RWPE1 (cell line): ENCODE results near the gene SHISAL2A.

Experiments used
- CTCF ChIA-PET: fragments of 350-600 bp; sonication (Branson Sonifier 250); formaldehyde crosslinking; extraction: SDS; loops from one replicate; lab custom pipeline; 2021; lab: Yijun Ruan, JAX
- POLR2A ChIA-PET: fragments of 400-600 bp; formaldehyde crosslinking; extraction: SDS; loops from one replicate; lab custom pipeline; 2020; ENCODE audit warnings: antibody characterized with exemption; ENCODE audit not compliant: low non-redundant PET; lab: Yijun Ruan, JAX
- DNase-seq: peaks from one replicate; pipeline ENCODE4 v3.0.0; 2012; ENCODE audit warnings: low spot score
- H3K27ac ChIP-seq: fragments of 450-650 bp; 2 replicates; pipeline ENCODE4 v1.5.1; 2017
- TF ChIP-seq, protein P1 (sequence below): fragments of 450-650 bp; conservative IDR thresholded peaks from 2 replicates; pipeline ENCODE4 v1.5.1; 2017; ENCODE audit warnings: low read depth, mild to moderate bottlenecking

Gene SHISAL2A

DNA sequence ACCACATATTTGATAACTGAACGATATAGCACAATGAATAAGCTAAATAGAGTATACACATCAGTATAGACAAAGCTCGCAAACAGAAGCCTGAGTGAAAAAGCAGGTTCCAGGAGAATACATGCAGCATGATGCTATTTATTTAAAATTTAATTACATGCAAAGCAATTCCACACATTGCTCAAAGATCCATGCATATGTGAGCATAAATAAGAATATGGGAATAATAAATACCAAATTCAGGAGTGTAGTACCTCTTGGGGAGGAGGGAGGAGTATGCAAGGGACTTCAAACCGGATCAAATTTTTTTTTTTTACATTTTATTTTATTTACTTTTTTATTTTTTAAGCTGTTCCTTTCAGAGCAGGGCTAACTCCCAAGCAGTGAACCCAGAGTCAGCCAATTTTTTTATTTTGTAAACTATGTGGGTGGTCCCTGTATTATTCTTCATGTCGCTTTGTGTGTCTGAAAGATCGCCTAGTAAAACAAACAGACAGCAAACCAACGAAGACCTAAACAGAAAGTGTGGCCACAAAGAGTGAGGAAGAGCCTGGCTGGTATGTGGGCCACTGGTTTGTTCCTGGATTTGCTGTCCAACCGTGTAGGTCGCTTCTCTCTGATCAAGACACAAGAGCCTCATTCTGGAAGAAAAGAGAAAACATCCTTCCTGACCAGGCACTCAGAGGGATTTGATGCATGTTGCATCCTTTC, 4.2 kb upstream of the SHISAL2A start:
- ChIA-PET POLR2A (no interaction called here), CTCF (no interaction called here)
- TF ChIP-seq, protein P1, sequence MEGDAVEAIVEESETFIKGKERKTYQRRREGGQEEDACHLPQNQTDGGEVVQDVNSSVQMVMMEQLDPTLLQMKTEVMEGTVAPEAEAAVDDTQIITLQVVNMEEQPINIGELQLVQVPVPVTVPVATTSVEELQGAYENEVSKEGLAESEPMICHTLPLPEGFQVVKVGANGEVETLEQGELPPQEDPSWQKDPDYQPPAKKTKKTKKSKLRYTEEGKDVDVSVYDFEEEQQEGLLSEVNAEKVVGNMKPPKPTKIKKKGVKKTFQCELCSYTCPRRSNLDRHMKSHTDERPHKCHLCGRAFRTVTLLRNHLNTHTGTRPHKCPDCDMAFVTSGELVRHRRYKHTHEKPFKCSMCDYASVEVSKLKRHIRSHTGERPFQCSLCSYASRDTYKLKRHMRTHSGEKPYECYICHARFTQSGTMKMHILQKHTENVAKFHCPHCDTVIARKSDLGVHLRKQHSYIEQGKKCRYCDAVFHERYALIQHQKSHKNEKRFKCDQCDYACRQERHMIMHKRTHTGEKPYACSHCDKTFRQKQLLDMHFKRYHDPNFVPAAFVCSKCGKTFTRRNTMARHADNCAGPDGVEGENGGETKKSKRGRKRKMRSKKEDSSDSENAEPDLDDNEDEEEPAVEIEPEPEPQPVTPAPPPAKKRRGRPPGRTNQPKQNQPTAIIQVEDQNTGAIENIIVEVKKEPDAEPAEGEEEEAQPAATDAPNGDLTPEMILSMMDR = no peak
- no peak for DNase-seq
- H3K27ac ChIP-seq = no peak overlapping the region

DNA sequence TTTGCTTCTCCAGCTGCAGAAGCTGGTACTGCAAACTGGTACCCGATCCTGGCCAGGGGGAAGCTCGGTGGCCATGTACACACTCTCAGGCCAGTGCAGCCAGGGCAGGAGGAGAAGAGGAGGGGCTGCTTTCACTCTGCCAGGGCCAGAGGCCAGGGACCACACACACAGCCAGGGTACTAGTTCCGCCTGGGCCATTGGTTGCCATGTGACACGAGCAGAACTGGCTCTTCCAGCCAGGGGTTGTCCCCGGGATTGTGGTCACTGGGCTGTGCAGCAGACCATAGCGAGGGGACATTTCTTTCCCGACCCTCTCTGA, 3.7 kb upstream of the SHISAL2A start:
- ChIA-PET POLR2A (no interaction called here), CTCF (no interaction called here)
- no peak for DNase-seq
- no peak overlapping the region for H3K27ac ChIP-seq
- TF ChIP-seq, protein P1 = no peak

DNA sequence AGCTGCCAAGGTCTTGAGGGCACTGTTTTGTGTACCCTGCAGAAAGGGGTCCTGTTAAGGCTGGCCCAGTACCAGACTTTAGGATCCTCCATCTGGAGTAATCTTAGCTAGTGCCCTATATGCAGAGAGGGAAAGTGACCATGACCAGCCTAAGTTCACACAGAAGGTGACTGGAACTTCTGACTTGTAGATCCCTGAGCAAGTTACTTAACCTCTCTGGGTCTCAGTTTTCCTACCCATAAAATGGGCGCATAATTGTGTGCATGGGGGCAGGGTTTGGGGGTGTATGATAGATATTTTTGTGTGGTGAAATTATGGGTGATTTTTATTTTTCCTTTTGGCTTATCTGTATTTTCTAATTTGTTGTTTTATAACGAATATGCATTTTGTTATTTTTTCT, 3.3 kb upstream of the SHISAL2A start:
- no peak for DNase-seq
- TF ChIP-seq, protein P1 = no peak
- ChIA-PET CTCF (no interaction called here), POLR2A (no interaction called here)
- H3K27ac ChIP-seq = no peak overlapping the region

DNA sequence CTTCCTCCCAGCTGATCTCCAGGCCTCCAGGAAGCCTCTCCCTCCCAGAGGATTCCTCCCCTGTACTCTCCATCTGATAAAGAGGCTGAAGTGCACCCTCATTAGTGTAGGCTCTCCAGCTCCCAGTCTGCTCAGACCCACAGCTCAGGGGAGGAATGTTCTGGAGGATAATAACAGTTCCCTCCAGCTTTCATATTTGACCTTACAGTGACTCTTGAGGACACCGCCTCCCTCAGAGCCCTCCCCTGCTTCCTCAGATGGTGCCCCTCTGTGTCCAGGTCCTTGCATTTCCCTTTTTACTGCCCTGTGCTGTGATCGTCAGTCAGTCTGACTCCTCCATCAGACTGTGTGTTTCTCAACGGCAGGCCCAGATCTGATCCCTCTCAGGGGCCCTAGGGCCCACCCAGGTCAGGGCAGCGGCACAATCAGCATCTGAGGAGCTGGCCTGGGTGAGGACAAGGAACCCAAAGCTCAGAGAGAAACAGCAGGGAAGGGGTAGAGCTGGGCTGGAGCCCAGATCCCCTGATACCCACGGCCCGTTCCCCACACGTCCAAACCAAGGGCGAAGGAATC, 1.1 kb upstream of the SHISAL2A start:
- TF ChIP-seq, protein P1 = no peak
- no peak overlapping the region for H3K27ac ChIP-seq
- no peak for DNase-seq
- POLR2A ChIA-PET = no interaction called here
- CTCF ChIA-PET = no interaction called here

DNA sequence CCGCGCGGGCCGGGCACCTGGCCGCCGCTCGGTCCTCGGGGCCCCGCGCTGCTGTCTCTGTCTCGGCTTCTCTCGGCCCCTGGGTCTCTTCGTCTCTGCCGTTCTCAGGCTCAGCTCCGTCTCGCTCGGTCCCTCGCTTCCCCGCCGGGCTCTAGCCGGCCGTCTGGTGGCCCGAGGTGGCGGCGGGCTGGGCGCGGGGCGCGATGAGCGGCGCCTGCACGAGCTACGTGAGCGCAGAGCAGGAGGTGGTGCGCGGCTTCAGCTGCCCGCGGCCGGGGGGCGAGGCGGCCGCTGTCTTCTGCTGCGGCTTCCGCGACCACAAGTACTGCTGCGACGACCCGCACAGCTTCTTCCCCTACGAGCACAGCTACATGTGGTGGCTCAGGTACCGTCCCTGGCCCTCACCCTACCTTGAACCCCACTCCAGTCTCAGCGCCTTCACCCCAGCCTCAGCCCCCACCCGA, 355 bp downstream of the SHISAL2A start:
- H3K27ac ChIP-seq = no peak overlapping the region
- CTCF ChIA-PET = no interaction called here
- TF ChIP-seq, protein P1 = no peak
- POLR2A ChIA-PET = no interaction called here
- no peak for DNase-seq

DNA sequence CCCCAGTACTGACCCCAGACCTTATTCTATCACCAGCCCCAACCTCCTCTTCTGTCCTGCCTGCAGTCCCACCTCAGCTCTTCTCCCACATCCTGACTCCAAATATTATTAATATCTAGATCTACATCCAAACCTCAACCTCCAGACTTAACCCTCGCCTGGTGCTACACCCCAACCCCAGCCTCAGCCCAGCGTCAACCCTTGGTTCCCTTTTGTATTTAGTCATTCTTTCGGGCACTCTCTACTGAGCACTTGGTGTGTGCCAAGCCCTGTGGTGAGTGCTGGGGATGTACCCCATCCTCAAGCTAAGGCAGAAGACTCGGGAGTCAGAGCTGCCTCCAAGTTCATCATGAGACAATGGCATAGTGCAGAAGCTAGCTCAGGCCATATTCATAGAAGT, 1.1 kb downstream of the SHISAL2A start:
- TF ChIP-seq, protein P1 = no peak
- ChIA-PET POLR2A (no interaction called here), CTCF (no interaction called here)
- no peak overlapping the region for H3K27ac ChIP-seq
- DNase-seq = no peak
